ENCODE data around the gene ACVR1. TPM values are rescaled to one million over a fixed set of nuclear protein-coding genes. Genes with fewer than 3 reads are reported as not detected.

ACVR1 gene
- total RNA-seq, 1 donor from 2014 or later: 4.4 TPM

GRCh38 chr2:157751462-157752058 lies 124.6 kb downstream of the ACVR1 start:
- H3K36me3 Mint-ChIP-seq (ENCODE audit: low read depth): peaks cover 42% of the 10 kb centered on the region
- ChIA-PET CTCF (interaction anchor here (0.7 to 2.0 kb wide), 5 partner anchors 153 to 451 kb away, joined by 3 to 6 read pairs (median 4); no protein-coding TSS in a partner anchor), POLR2A (no interaction called here)
- no peak for TF ChIP-seq CTCF (IDR thresholded peaks at IDR 0.05)
- H3K9me3 Mint-ChIP-seq: peaks cover 8% of the 10 kb centered on the region
- intact Hi-C loops (cut with micrococcal nuclease): loop anchor here (1.0 to 5.0 kb wide), 3 partner anchors 259 to 449 kb away; partner anchors contain the start of gene ERMN
- no peak overlapping the region for H3K27ac Mint-ChIP-seq
- no peak for DNase-seq
- no peaks in the 10 kb centered on the region for H3K27me3 Mint-ChIP-seq
- ATAC-seq (ENCODE audit: low read depth): peak; percentile 18
- H3K4me3 Mint-ChIP-seq: no peak overlapping the region
- H3K4me1 Mint-ChIP-seq: peaks cover 4% of the 10 kb centered on the region

DNA sequence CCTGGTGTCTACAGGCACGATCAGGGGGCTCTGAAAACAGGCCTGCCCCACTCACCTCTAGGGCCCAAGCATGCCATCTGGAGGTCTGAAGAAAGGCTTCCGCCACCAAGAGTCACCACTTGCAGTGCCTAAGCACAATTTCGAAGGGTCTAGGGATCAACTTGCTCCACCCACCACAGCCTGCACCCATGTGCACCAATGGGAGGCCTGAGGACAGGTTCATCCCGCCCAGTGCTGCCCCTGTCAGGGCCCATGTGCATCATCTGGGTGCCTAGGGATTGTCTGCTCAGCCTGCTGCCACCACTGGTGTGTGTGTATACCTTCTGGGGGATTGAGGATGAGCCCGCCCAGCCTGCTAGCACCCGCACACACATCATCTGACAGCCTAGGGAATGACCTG lies 126.4 kb downstream of the ACVR1 start:
- Mint-ChIP-seq H3K4me3 (no peak overlapping the region), H3K27me3 (no peaks in the 10 kb centered on the region), H3K4me1 (peaks cover 4% of the 10 kb centered on the region), H3K36me3 (ENCODE audit: low read depth) (peaks cover 23% of the 10 kb centered on the region), H3K27ac (no peak overlapping the region), H3K9me3 (no peaks in the 10 kb centered on the region)
- ATAC-seq (ENCODE audit: low read depth) (no peak), DNase-seq (no peak)
- no peak for TF ChIP-seq CTCF (IDR thresholded peaks at IDR 0.05)
- CTCF ChIA-PET: interaction anchor here (0.7 kb wide), 1 partner anchor 448 kb away, joined by 3 read pairs; no protein-coding TSS in a partner anchor
- POLR2A ChIA-PET: no interaction called here
- intact Hi-C loops (cut with micrococcal nuclease): loop anchor here (5.0 kb wide), 1 partner anchor 422 kb away; the partner anchor contains the start of gene ERMN

GRCh38 chr2:157748371-157749142 lies 127.6 kb downstream of the ACVR1 start:
- no peak for TF ChIP-seq CTCF (IDR thresholded peaks at IDR 0.05)
- ChIA-PET POLR2A (interaction anchor here (0.6 kb wide), 1 partner anchor 26 kb away, joined by 3 read pairs; no protein-coding TSS in a partner anchor), CTCF (no interaction called here)
- no peak overlapping the region for H3K27ac Mint-ChIP-seq
- no peak overlapping the region for H3K4me3 Mint-ChIP-seq
- H3K27me3 Mint-ChIP-seq: no peaks in the 10 kb centered on the region
- H3K9me3 Mint-ChIP-seq: no peaks in the 10 kb centered on the region
- peaks cover 4% of the 10 kb centered on the region for H3K4me1 Mint-ChIP-seq
- intact Hi-C loops (cut with micrococcal nuclease): no loop called here
- peaks cover 14% of the 10 kb centered on the region for H3K36me3 Mint-ChIP-seq (ENCODE audit: low read depth)
- ATAC-seq (ENCODE audit: low read depth) (no peak), DNase-seq (no peak)

- Mint-ChIP-seq H3K36me3 (ENCODE audit: low read depth) (peaks cover 12% of the 10 kb centered on the region), H3K4me3 (no peak overlapping the region), H3K4me1 (peaks cover 4% of the 10 kb centered on the region), H3K27me3 (no peaks in the 10 kb centered on the region), H3K9me3 (no peaks in the 10 kb centered on the region), H3K27ac (no peak overlapping the region)
- no peak for DNase-seq
- ChIA-PET POLR2A (interaction anchor here (0.6 kb wide), 1 partner anchor 27 kb away, joined by 3 read pairs; no protein-coding TSS in a partner anchor), CTCF (no interaction called here)
- intact Hi-C loops (cut with micrococcal nuclease): no loop called here
- TF ChIP-seq CTCF (IDR thresholded peaks at IDR 0.05): no peak
- ATAC-seq (ENCODE audit: low read depth): no peak
These were observed 128.3 kb downstream of the ACVR1 start for GRCh38 chr2:157747695-157748370.

- ATAC-seq (ENCODE audit: low read depth): no peak
- intact Hi-C loops (cut with micrococcal nuclease): no loop called here
- ChIA-PET POLR2A (no interaction called here), CTCF (no interaction called here)
- H3K36me3 Mint-ChIP-seq (ENCODE audit: low read depth): peaks cover 10% of the 10 kb centered on the region
- DNase-seq: no peak
- H3K27ac Mint-ChIP-seq: no peak overlapping the region
- H3K4me3 Mint-ChIP-seq: no peak overlapping the region
- no peaks in the 10 kb centered on the region for H3K27me3 Mint-ChIP-seq
- no peaks in the 10 kb centered on the region for H3K9me3 Mint-ChIP-seq
- peaks cover 4% of the 10 kb centered on the region for H3K4me1 Mint-ChIP-seq
- TF ChIP-seq CTCF (IDR thresholded peaks at IDR 0.05): no peak
These were observed 128.8 kb downstream of the ACVR1 start for GRCh38 chr2:157747280-157747679.

All from activated B cell treated with CpG ODN at 0.5 μM for 24 hours (primary cell).